ENCODE data around the gene TAF1D.

The TAF1D gene

GRCh38 chr11:93724089-93724488 is 17.2 kb downstream of the TAF1D start:
- TF ChIP-seq TCF4 (CRISPR knock-in tag; IDR thresholded peaks at IDR 0.05; ENCODE audit: borderline replicate concordance): no peak
- TF ChIP-seq CSDC2 (CRISPR knock-in tag; IDR thresholded peaks at IDR 0.05): no peak
- TF ChIP-seq SNAI2 (CRISPR knock-in tag; IDR thresholded peaks at IDR 0.05): no peak
- no peak for TF ChIP-seq ZNF8 (CRISPR knock-in tag; IDR thresholded peaks at IDR 0.05)
- no peak for TF ChIP-seq POU6F1 (CRISPR knock-in tag; IDR thresholded peaks at IDR 0.05; ENCODE audit: borderline replicate concordance, low read depth)
- TF ChIP-seq GLIS3 (CRISPR knock-in tag; IDR thresholded peaks at IDR 0.05): no peak
- TF ChIP-seq TSHZ2 (CRISPR knock-in tag; IDR thresholded peaks at IDR 0.05): no peak
- TF ChIP-seq, protein P1, sequence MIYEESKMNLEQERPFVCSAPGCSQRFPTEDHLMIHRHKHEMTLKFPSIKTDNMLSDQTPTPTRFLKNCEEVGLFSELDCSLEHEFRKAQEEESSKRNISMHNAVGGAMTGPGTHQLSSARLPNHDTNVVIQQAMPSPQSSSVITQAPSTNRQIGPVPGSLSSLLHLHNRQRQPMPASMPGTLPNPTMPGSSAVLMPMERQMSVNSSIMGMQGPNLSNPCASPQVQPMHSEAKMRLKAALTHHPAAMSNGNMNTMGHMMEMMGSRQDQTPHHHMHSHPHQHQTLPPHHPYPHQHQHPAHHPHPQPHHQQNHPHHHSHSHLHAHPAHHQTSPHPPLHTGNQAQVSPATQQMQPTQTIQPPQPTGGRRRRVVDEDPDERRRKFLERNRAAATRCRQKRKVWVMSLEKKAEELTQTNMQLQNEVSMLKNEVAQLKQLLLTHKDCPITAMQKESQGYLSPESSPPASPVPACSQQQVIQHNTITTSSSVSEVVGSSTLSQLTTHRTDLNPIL (CRISPR knock-in tag; IDR thresholded peaks at IDR 0.05; ENCODE audit: low read depth): no peak
- TF ChIP-seq ZNF70 (CRISPR knock-in tag; IDR thresholded peaks at IDR 0.05): no peak
- TF ChIP-seq RARB (CRISPR knock-in tag; IDR thresholded peaks at IDR 0.05): no peak
- no peak for TF ChIP-seq ZC3H10 (CRISPR knock-in tag; IDR thresholded peaks at IDR 0.05)
- TF ChIP-seq BACH2 (CRISPR knock-in tag; IDR thresholded peaks at IDR 0.05; ENCODE audit: borderline replicate concordance): no peak
- TF ChIP-seq ZFP3 (CRISPR knock-in tag; IDR thresholded peaks at IDR 0.05): no peak
- no peak for TF ChIP-seq CSRNP3 (CRISPR knock-in tag; IDR thresholded peaks at IDR 0.05)
- TF ChIP-seq PPARA (CRISPR knock-in tag; IDR thresholded peaks at IDR 0.05; ENCODE audit: borderline replicate concordance): no peak
- TF ChIP-seq PATZ1 (CRISPR knock-in tag; IDR thresholded peaks at IDR 0.05; ENCODE audit: borderline replicate concordance): no peak
- no peak for ATAC-seq

GRCh38 chr11:93720522-93720921 is 20.8 kb downstream of the TAF1D start:
- no peak for ATAC-seq
- no peak for TF ChIP-seq TCF4 (CRISPR knock-in tag; IDR thresholded peaks at IDR 0.05; ENCODE audit: borderline replicate concordance)
- no peak for TF ChIP-seq OSR1 (CRISPR knock-in tag; IDR thresholded peaks at IDR 0.05)
- no peak for TF ChIP-seq ISL1 (CRISPR knock-in tag; IDR thresholded peaks at IDR 0.05)
- TF ChIP-seq POU6F1 (CRISPR knock-in tag; IDR thresholded peaks at IDR 0.05; ENCODE audit: borderline replicate concordance, low read depth): no peak
- TF ChIP-seq ZC3H10 (CRISPR knock-in tag; IDR thresholded peaks at IDR 0.05): no peak
- TF ChIP-seq GLIS3 (CRISPR knock-in tag; IDR thresholded peaks at IDR 0.05): no peak
- TF ChIP-seq SNAI2 (CRISPR knock-in tag; IDR thresholded peaks at IDR 0.05): no peak
- TF ChIP-seq ZNF8 (CRISPR knock-in tag; IDR thresholded peaks at IDR 0.05): no peak
- TF ChIP-seq, protein P1 (CRISPR knock-in tag; IDR thresholded peaks at IDR 0.05; ENCODE audit: low read depth): no peak
- no peak for TF ChIP-seq ZNF70 (CRISPR knock-in tag; IDR thresholded peaks at IDR 0.05)
- TF ChIP-seq ZFP30 (CRISPR knock-in tag; IDR thresholded peaks at IDR 0.05): no peak
- TF ChIP-seq PATZ1 (CRISPR knock-in tag; IDR thresholded peaks at IDR 0.05; ENCODE audit: borderline replicate concordance): no peak
- TF ChIP-seq ZNF565 (CRISPR knock-in tag; conservative IDR thresholded peaks at IDR 0.05; ENCODE audit: low read depth): no peak
- TF ChIP-seq PPARA (CRISPR knock-in tag; IDR thresholded peaks at IDR 0.05; ENCODE audit: borderline replicate concordance): no peak
- TF ChIP-seq ARNTL (CRISPR knock-in tag; IDR thresholded peaks at IDR 0.05; ENCODE audit: borderline replicate concordance, low read depth): no peak
- no peak for TF ChIP-seq RARB (CRISPR knock-in tag; IDR thresholded peaks at IDR 0.05)
